Fibroblast of lung (primary cell): ENCODE results near the gene CCDC88C. TPM values are rescaled to one million over a fixed set of nuclear protein-coding genes. Genes with fewer than 3 reads are reported as not detected.

Experiments
- DNase-seq, 2 donors: peaks; one replicate each; pipeline versions ENCODE4 v3.0.0 to v3.0.0-alpha.2; 2010; ENCODE audit warnings: low read depth in 2 of 2
- H2AFZ ChIP-seq: 2 replicates; pipeline ENCODE4 v1.5.1; 2012; ENCODE audit warnings: low read length, control low read depth, inconsistent platforms
- H3K27ac ChIP-seq: 2 replicates; pipeline ENCODE4 v1.5.1; 2011; ENCODE audit warnings: low read length, control low read depth; ENCODE audit not compliant: insufficient read depth
- H3K27me3 ChIP-seq: 2 replicates; pipeline ENCODE4 v1.5.1; 2011; ENCODE audit warnings: mild to moderate bottlenecking, low read length; ENCODE audit not compliant: control insufficient read depth, insufficient read depth
- H3K36me3 ChIP-seq: 2 replicates; pipeline ENCODE4 v1.5.1; 2011; ENCODE audit warnings: low read length; ENCODE audit not compliant: control insufficient read depth, insufficient read depth
- H3K4me1 ChIP-seq: 2 replicates; pipeline ENCODE4 v1.5.1; 2011; ENCODE audit warnings: low read length; ENCODE audit not compliant: control insufficient read depth, insufficient read depth; ENCODE audit errors: extremely low read depth
- H3K4me2 ChIP-seq: 2 replicates; pipeline ENCODE4 v1.5.1; 2011; ENCODE audit warnings: low read length, control low read depth; ENCODE audit not compliant: insufficient read depth; ENCODE audit errors: extremely low read depth
- H3K4me3 ChIP-seq, 4 experiments: fragments of 200-600 bp in 1 of 4; sonication (generic) in 1 of 4; replicated peaks in 1 of 4; 2 replicates each; pipeline ENCODE4 v1.5.1; 2011 to 2016; ENCODE audit warnings: low read length in 4 of 4, low read depth in 3 of 4, mild to moderate bottlenecking in 3 of 4, control low read depth in 2 of 4, inconsistent platforms in 1 of 4, mixed read lengths in 1 of 4; ENCODE audit not compliant: insufficient read depth in 1 of 4; ENCODE audit errors: control extremely low read depth in 1 of 4
- H3K79me2 ChIP-seq: 2 replicates; pipeline ENCODE4 v1.5.1; 2012; ENCODE audit warnings: mild to moderate bottlenecking, low read length, inconsistent platforms; ENCODE audit not compliant: control insufficient read depth, insufficient read depth
- H3K9ac ChIP-seq: 2 replicates; pipeline ENCODE4 v1.5.1; 2011; ENCODE audit warnings: mild to moderate bottlenecking, low read length, control low read depth; ENCODE audit not compliant: insufficient read depth
- H3K9me3 ChIP-seq: 2 replicates; pipeline ENCODE4 v1.5.1; 2012; ENCODE audit warnings: low read depth, low read length; ENCODE audit not compliant: control insufficient read depth, insufficient read depth
- H4K20me1 ChIP-seq: 2 replicates; pipeline ENCODE4 v1.5.1; 2011; ENCODE audit warnings: low read length; ENCODE audit not compliant: control insufficient read depth, insufficient read depth; ENCODE audit errors: extremely low read depth
- EZH2 ChIP-seq: IDR thresholded peaks from 2 replicates; pipeline ENCODE4 v1.5.1; 2012; ENCODE audit warnings: low read length, control low read depth, mild to moderate bottlenecking; ENCODE audit errors: missing control alignments
- polyA plus RNA-seq, 2 donors: library from polyadenylated mRNA; depleted of rRNA in 1 of 2; stranded (reverse) in 1 of 2; unstranded in 1 of 2; fragments of >200 nt; gene quantifications; 2 replicates each; pipeline ENCODE4 v1.2.1, GENCODE V29; 2011 to 2012; ENCODE audit warnings: missing spikeins in 1 of 2
- total RNA-seq: library from RNA; depleted of rRNA; stranded (reverse); fragments of >200 nt; gene quantifications from 2 replicates; pipeline ENCODE4 v1.2.1, GENCODE V29; 2014
- TF ChIP-seq, protein P1 (sequence below), 2 donors: IDR thresholded peaks in 1 of 2; conservative IDR thresholded peaks in 1 of 2; 1 replicate in 1 of 2; 2 replicates in 1 of 2; pipeline ENCODE4 v1.5.1; 2011 to 2012; ENCODE audit warnings: low read length in 2 of 2, control low read depth in 1 of 2, inconsistent platforms in 1 of 2, low read depth in 1 of 2, mild to moderate bottlenecking in 1 of 2

The CCDC88C gene
- total and polyA plus RNA-seq, 2 donors (not counting 1 experiment from before 2014, with no cell fraction given), result 0.02 to 0.17 TPM

DNA sequence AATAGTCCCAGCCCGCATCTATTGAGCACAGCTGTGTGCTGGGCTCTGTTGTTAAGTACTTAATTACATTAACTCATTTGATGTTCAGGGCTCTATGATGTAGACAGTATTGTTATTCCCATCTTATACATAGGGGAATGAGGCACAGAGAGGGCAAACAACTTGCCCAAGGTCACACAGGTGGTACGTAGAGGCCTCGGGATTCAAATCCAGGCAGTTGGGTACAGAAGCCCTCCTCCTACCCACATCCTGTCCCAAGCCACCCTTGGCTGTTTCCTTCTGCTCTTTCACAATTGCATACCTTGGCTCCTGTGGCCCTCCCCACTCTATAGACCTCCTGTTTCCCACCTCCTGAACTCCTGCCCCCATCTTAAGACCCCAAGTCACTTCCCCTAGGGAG, 163.2 kb downstream of the CCDC88C start:
- DNase-seq, result no peak
- H3K4me1 ChIP-seq, result peaks cover 2% of the 10 kb centered on the region

DNA sequence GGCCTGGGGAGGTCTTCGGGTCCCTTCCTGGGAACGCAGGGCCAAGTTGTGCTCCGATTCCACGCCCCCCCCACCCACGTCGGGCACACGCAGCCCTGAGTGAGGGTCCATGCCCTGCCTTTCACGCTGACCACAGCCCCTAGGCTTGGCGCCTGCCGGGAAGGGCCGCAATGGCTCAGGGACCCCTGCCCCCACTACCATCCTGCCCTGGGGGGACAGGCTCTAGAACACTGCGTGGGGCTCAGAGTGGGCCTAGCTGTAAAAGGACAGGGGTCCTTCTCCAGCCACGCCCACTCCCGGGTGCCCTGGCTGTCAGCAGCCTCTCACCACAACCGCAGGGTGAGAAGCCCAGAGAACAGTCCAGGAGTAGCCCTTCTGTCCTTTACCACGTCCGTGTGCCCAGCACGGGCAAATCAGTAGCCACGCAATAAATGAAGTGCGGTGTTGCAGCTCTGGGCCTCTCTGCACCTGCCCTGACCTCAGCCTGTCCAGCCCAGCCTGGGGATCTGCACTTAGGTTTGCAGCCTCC, 163.8 kb downstream of the CCDC88C start:
- H2AFZ ChIP-seq, result no peak overlapping the region
- no peak overlapping the region for H3K9ac ChIP-seq
- H3K79me2 ChIP-seq, result no peaks in the 10 kb centered on the region
- peak overlapping the region; percentile 12 to 56 (median 20) for H3K4me3 ChIP-seq
- H3K4me2 ChIP-seq, result peak overlapping the region; percentile 44
- H4K20me1 ChIP-seq, result no peaks in the 10 kb centered on the region
- H3K4me1 ChIP-seq, result peaks cover 2% of the 10 kb centered on the region
- no peak overlapping the region for H3K27ac ChIP-seq
- no peaks in the 10 kb centered on the region for H3K9me3 ChIP-seq
- no peaks in the 10 kb centered on the region for H3K36me3 ChIP-seq
- DNase-seq, result no peak
- H3K27me3 ChIP-seq, result no peaks in the 10 kb centered on the region
- TF ChIP-seq EZH2, result no peak
- TF ChIP-seq, protein P1, sequence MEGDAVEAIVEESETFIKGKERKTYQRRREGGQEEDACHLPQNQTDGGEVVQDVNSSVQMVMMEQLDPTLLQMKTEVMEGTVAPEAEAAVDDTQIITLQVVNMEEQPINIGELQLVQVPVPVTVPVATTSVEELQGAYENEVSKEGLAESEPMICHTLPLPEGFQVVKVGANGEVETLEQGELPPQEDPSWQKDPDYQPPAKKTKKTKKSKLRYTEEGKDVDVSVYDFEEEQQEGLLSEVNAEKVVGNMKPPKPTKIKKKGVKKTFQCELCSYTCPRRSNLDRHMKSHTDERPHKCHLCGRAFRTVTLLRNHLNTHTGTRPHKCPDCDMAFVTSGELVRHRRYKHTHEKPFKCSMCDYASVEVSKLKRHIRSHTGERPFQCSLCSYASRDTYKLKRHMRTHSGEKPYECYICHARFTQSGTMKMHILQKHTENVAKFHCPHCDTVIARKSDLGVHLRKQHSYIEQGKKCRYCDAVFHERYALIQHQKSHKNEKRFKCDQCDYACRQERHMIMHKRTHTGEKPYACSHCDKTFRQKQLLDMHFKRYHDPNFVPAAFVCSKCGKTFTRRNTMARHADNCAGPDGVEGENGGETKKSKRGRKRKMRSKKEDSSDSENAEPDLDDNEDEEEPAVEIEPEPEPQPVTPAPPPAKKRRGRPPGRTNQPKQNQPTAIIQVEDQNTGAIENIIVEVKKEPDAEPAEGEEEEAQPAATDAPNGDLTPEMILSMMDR (conservative IDR thresholded peaks at IDR 0.05 in 1 of 2, IDR thresholded peaks at IDR 0.05 in 1 of 2; ENCODE audit: low read depth in 1 of 2, low read length in 2 of 2), result no peak

More for the DNA sequence above, 163.2 kb downstream of the CCDC88C start:
- no peak for TF ChIP-seq EZH2
- Histone ChIP-seq H4K20me1 (no peaks in the 10 kb centered on the region), H3K36me3 (no peaks in the 10 kb centered on the region), H3K9me3 (no peaks in the 10 kb centered on the region), H3K4me3 (no peak overlapping the region), H3K4me2 (no peak overlapping the region), H2AFZ (no peak overlapping the region), H3K27me3 (no peaks in the 10 kb centered on the region), H3K9ac (no peak overlapping the region), H3K27ac (no peak overlapping the region), H3K79me2 (no peaks in the 10 kb centered on the region)

DNA sequence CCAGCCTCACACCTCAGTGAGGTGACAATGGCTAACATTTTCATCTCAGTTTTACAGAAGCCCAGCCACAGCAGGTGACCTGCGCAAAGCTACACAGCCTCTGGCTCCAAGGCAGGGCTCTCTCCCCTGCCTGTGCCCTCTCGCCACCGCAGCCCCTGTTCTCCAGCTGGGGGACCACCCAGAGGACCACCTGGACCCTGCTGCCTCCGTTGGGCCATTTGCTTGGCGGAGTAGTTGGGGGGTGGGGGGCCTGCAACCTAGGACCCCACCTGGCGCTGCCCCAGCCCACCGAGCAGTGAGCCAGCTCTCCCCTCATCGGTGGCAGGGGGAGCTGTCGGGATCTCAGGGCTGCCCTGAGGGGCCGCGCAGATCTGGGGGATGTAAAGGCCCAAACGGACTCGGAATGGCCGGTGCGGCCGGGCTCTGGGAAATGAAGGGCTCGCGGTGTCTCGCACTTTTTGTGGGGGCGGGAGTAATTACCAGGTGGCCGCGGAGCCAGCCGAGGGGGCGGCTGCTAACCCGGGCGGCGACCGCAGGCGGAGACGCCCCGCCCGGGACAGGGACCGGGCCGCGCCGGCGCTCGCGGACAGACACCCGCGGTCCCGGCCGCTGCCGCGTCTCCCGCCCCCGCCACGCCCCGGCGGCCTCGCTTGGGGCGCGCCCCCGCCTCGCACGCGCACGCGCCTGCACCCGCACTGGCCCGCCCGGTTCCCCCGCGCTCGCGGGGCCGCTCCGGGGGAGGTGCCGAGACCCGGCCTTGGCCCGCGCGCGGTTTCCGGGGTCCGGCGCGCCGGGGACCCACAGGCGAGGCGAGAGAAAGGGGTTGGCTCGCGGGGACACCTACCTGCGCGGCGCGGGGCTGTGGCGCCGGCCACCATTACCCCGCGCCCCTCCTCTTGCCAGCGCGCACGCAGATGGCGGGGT, 164.5 kb downstream of the CCDC88C start:
- Histone ChIP-seq H3K36me3 (no peaks in the 10 kb centered on the region), H2AFZ (no peak overlapping the region), H3K27me3 (no peaks in the 10 kb centered on the region), H3K27ac (no peak overlapping the region), H3K9ac (peak overlapping the region; percentile 43), H3K4me3 (peak overlapping the region; percentile 34 to 56 (median 44)), H3K9me3 (no peaks in the 10 kb centered on the region), H3K79me2 (no peaks in the 10 kb centered on the region), H3K4me1 (peaks cover 2% of the 10 kb centered on the region), H3K4me2 (peak overlapping the region; percentile 59), H4K20me1 (no peaks in the 10 kb centered on the region)
- no peak for DNase-seq
- TF ChIP-seq, protein P1 (conservative IDR thresholded peaks at IDR 0.05 in 1 of 2, IDR thresholded peaks at IDR 0.05 in 1 of 2; ENCODE audit: low read depth in 1 of 2, low read length in 2 of 2), result peak in 1 of 2 donors; percentile 16
- TF ChIP-seq EZH2, result no peak
